Naive thymus-derived CD8-positive, alpha-beta T cell (primary cell): ENCODE data around the gene LSM14B. TPM values are rescaled to one million over a fixed set of nuclear protein-coding genes. Genes with fewer than 3 reads are reported as not detected.

Experiments used
- ATAC-seq, 2 donors: fragments of 150-1000 bp; cut with Tn5 transposase in 1 of 2; sonication (Bioruptor Pico), chemical (Tn5 transposase) in 1 of 2; 1 replicate in 1 of 2; 2 replicates in 1 of 2; pipeline ENCODE4 v1.10.0; 2021; ENCODE audit warnings: mild to moderate bottlenecking in 2 of 2, moderate library complexity in 2 of 2
- POLR2A ChIA-PET: fragments of 350-600 bp; sonication (Branson Sonifier 250); formaldehyde crosslinking; loops from one replicate; lab custom pipeline; 2021; ENCODE audit warnings: antibody characterized with exemption; lab: Charles Lee
- DNase-seq, 10 donors: peaks; one replicate each; pipeline versions ENCODE4 v3.0.0 to v3.0.0-alpha.2; 2020 to 2022
- H3K27ac Mint-ChIP-seq, 10 donors: one replicate each; pipeline ENCODE4 v1.8.0; 2020 to 2022; ENCODE audit warnings: mild to moderate bottlenecking in 10 of 10, mixed read lengths in 10 of 10, moderate library complexity in 4 of 10, inconsistent platforms in 1 of 10
- H3K27me3 Mint-ChIP-seq, 5 donors: one replicate each; pipeline ENCODE4 v1.8.0; 2021 to 2022; ENCODE audit warnings: mixed read lengths in 5 of 5
- H3K36me3 Mint-ChIP-seq, 3 donors: one replicate each; pipeline ENCODE4 v1.8.0; 2020 to 2022; ENCODE audit warnings: mixed read lengths in 3 of 3, mild to moderate bottlenecking in 2 of 3, inconsistent platforms in 1 of 3
- H3K4me1 Mint-ChIP-seq, 4 donors: one replicate each; pipeline ENCODE4 v1.8.0; 2021 to 2022; ENCODE audit warnings: mixed read lengths in 4 of 4
- H3K4me3 Mint-ChIP-seq, 10 donors: one replicate each; pipeline ENCODE4 v1.8.0; 2020 to 2022; ENCODE audit warnings: mild to moderate bottlenecking in 10 of 10, mixed read lengths in 10 of 10, moderate library complexity in 6 of 10, inconsistent platforms in 1 of 10
- H3K9me3 Mint-ChIP-seq, 9 donors: one replicate each; pipeline ENCODE4 v1.8.0; 2020 to 2022; ENCODE audit warnings: mixed read lengths in 9 of 9, mild to moderate bottlenecking in 3 of 9, inconsistent platforms in 1 of 9, moderate library complexity in 1 of 9
- polyA plus RNA-seq, 3 donors: library from polyadenylated mRNA; unstranded; fragments of 300-500 nt; fragmentation: Illumina TruSeq; gene quantifications; one replicate each; pipeline ENCODE4 v1.2.3, GENCODE V29; 2021
- total RNA-seq, 8 experiments: library from RNA in 2 of 8; stranded (reverse) in 2 of 8; gene quantifications; one replicate each; pipeline ENCODE4 v1.2.3 and lab custom pipeline; 2021 to 2026

LSM14B gene
- total and polyA plus RNA-seq, 5 experiments from 2014 or later = 1.5 to 55.8 (median 2.4) TPM

DNA sequence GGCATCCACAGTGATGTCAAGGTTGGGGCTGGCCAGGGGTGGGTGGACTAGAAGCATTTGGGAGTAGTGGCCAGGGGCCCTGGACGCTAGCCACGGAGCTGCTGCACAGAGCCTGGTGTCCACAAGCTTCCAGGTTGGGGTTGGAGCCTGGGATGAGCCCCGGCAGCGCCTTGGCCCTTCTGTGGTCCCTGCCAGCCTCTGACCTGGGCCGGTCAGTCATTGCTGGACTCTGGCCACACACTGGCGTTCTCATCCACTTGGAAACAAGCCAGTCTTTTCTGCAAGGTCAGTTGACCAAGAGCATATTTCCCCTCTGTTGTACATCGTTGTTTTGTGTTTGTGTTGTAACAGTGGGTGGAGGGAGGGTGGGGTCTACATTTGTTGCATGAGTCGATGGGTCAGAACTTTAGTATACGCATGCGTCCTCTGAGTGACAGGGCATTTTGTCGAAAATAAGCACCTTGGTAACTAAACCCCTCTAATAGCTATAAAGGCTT lies 12.5 kb downstream of the LSM14B start:
- H3K4me1 Mint-ChIP-seq = peaks cover 22 to 46% (median 37%) of the 10 kb centered on the region in 4 donors
- H3K27ac Mint-ChIP-seq = peak overlapping the region in 3 of 10 donors; percentile 25 to 79 (median 59)
- H3K4me3 Mint-ChIP-seq = no peak overlapping the region
- ATAC-seq (no peak), DNase-seq (no peak)
- no peaks in the 10 kb centered on the region for H3K9me3 Mint-ChIP-seq
- H3K27me3 Mint-ChIP-seq = no peaks in the 10 kb centered on the region
- peaks cover 9 to 95% (median 22%) of the 10 kb centered on the region in 3 donors for H3K36me3 Mint-ChIP-seq
- POLR2A ChIA-PET = interaction anchor here (1.2 to 3.6 kb wide), 6 partner anchors 11 to 124 kb away, joined by 3 to 44 read pairs (median 5); partner anchors contain the start of genes LSM14B and TAF4

DNA sequence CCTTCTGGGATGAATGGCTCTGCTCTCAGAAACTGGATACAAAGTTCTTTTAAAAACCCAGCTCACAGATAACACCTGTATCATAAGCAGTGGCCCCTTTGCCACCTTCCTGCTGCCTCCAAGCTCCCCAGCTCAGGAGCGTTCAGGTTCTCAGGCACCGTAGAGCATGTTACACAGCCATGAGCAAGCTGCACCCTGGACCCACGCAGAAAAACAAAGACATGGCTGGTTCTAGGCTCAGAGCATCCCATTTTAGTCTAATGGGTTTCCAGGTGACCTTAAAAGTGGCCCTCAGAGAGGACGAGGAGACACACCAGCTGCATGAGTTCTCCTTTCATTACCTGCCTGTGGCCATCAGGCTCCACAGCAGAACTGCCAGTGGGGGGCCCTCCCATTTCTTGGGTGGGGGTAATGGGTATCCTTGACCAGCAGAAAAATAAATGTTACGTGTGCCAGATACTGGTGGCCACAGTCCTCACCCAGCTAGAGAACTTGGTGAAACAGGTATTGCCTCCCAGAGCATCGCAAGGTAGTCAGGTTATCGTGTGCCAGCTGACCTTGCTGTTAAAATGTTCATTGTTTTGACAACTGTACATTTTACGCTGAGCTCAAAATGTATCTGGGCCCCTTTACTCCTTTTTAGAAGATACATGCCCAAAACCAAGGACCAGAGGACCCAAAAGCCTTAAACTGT lies 13.4 kb downstream of the LSM14B start:
- Mint-ChIP-seq H3K4me3 (no peak overlapping the region), H3K27ac (peak overlapping the region in 6 of 10 donors; percentile 19 to 92 (median 70)), H3K4me1 (peaks cover 24 to 50% (median 39%) of the 10 kb centered on the region in 4 donors), H3K27me3 (no peaks in the 10 kb centered on the region), H3K36me3 (peaks cover 9 to 95% (median 20%) of the 10 kb centered on the region in 3 donors), H3K9me3 (no peaks in the 10 kb centered on the region)
- POLR2A ChIA-PET = interaction anchor here (1.2 to 3.6 kb wide), 9 partner anchors 11 to 125 kb away, joined by 3 to 44 read pairs (median 4); partner anchors contain the start of genes LSM14B and TAF4
- DNase-seq = no peak
- ATAC-seq = no peak

DNA sequence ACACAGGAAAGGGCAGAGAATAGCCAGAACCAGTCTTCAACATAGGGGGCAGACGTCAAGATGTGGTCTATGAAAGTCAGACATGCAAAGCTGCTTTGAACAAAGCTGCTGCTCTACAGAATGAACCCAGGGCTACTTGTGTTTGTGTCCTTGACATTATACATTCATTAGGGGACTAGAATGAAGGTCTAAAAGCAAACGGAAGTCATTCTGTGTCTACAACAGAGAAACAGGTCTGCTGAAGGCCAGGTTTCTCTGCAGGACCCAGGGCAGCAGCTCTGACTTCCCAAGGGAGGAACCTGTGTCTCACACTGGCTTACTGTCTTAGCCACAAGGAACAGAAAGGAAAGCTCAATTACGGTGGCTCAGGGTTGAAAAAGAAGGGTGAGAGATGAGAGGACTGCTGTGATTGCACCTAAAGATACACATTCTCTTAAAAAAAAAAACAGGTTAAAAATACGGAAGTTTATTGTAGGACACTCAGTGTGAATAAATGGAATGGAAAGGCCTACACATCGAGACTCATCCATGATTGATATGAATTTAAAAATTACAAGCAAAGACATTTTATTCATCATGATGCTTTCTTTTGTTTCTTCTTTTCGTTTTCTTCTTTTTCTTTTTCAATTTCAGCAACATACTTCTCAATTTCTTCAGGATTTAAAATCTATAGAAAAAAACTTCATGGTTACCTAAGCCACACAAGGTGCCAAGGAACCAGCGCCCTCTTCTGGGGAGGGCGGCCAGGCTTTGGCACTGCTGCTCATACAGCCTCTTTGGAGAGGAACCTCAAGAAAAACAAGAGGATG lies 14.2 kb downstream of the LSM14B start:
- peaks cover 9 to 90% (median 21%) of the 10 kb centered on the region in 3 donors for H3K36me3 Mint-ChIP-seq
- H3K27me3 Mint-ChIP-seq = no peaks in the 10 kb centered on the region
- DNase-seq (peak; percentile 61 to 86 (median 70)), ATAC-seq (peak; percentile 70 to 79)
- POLR2A ChIA-PET = interaction anchor here (1.2 to 3.6 kb wide), 8 partner anchors 12 to 126 kb away, joined by 3 to 44 read pairs (median 5); partner anchors contain the start of genes LSM14B and TAF4
- H3K9me3 Mint-ChIP-seq = no peaks in the 10 kb centered on the region
- H3K27ac Mint-ChIP-seq = peak overlapping the region; percentile 19 to 94 (median 82)
- H3K4me1 Mint-ChIP-seq = peaks cover 25 to 51% (median 41%) of the 10 kb centered on the region in 4 donors
- H3K4me3 Mint-ChIP-seq = no peak overlapping the region

DNA sequence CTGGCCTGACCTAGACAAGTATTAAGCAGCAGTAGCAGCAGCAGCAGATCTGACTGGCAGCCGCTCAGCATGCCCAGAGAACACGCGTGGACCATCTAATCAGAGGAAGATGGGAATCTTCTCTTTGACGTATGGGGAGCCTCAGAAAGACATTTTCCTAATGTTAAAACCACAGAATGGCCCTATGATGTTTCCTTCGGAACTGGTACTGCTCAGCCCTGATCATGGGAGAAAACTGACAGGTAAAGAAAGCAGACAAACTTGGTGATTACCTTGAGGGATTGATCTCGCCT lies 14.8 kb downstream of the LSM14B start:
- DNase-seq = no peak
- ATAC-seq = no peak
- H3K27ac Mint-ChIP-seq = peak overlapping the region in 9 of 10 donors; percentile 41 to 94 (median 82)
- peaks cover 23 to 55% (median 44%) of the 10 kb centered on the region in 4 donors for H3K4me1 Mint-ChIP-seq
- POLR2A ChIA-PET = interaction anchor here (1.5 to 3.6 kb wide), 5 partner anchors 12 to 111 kb away, joined by 5 to 44 read pairs (median 10); partner anchors contain the start of genes LSM14B and TAF4
- H3K4me3 Mint-ChIP-seq = no peak overlapping the region
- peaks cover 9 to 85% (median 21%) of the 10 kb centered on the region in 3 donors for H3K36me3 Mint-ChIP-seq
- H3K27me3 Mint-ChIP-seq = no peaks in the 10 kb centered on the region
- H3K9me3 Mint-ChIP-seq = no peaks in the 10 kb centered on the region

DNA sequence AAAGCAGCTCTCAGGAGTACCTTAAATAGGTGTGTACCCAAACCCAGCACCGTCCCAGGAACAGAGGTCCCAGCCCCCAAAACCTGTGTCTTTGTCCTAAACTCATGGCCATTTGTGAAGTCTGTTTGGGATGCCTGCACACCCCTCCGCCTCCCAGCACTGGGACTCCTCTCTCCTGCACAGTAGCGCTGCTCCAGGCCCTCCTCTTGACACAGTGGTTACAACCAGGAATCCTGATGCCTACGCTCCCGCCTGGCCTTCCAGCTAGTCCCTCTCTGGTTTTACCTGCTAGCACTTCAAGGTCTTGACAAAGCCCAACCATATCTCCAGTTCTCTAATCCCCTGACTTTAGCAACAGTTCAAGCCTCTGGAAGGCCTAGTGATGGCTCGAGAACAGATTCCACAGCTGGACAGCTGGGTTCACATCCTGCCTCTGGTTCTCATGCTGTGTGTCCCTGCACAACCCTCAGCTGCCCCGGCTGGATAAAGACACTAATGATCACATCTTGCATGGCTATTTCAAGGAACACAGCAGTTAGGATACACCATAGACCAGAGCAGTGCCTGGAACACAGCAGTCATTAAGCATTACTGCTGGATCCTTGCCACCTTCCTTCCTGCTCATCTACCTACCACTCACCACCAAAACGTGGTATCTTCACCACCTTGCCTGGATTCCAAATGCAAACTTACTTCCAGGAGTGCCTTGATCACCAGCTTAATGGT lies 15.4 kb downstream of the LSM14B start:
- POLR2A ChIA-PET = interaction anchor here (0.6 to 2.8 kb wide), 7 partner anchors 9 to 127 kb away, joined by 3 to 10 read pairs (median 5); no protein-coding TSS in a partner anchor
- Mint-ChIP-seq H3K4me3 (no peak overlapping the region), H3K4me1 (peaks cover 18 to 52% (median 41%) of the 10 kb centered on the region in 4 donors), H3K27me3 (no peaks in the 10 kb centered on the region), H3K36me3 (peaks cover 9 to 79% (median 21%) of the 10 kb centered on the region in 3 donors), H3K9me3 (no peaks in the 10 kb centered on the region), H3K27ac (peak overlapping the region in 9 of 10 donors; percentile 43 to 94 (median 84))
- DNase-seq (no peak), ATAC-seq (no peak)

DNA sequence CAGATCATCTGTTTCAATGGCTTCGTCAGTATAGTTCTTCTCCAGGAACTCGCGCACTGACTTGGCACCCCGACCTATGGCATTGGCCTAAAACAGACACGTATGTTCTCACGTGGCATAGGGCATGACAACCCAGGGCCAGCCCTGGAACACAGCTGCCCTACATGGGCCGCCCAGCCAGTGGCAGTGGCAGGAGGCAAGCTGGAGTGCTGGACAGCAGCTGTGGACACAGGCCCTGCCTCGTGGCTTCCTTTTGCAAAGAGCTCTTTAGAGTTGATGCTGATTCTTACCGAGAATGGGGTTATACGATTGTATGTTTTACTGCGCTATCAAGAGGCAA lies 15.9 kb downstream of the LSM14B start:
- POLR2A ChIA-PET = interaction anchor here (0.6 to 2.8 kb wide), 8 partner anchors 9 to 127 kb away, joined by 3 to 10 read pairs (median 4); no protein-coding TSS in a partner anchor
- H3K36me3 Mint-ChIP-seq = peaks cover 9 to 74% (median 21%) of the 10 kb centered on the region in 3 donors
- H3K27me3 Mint-ChIP-seq = no peaks in the 10 kb centered on the region
- no peaks in the 10 kb centered on the region for H3K9me3 Mint-ChIP-seq
- H3K4me1 Mint-ChIP-seq = peaks cover 18 to 51% (median 38%) of the 10 kb centered on the region in 4 donors
- ATAC-seq (no peak), DNase-seq (no peak)
- no peak overlapping the region for H3K4me3 Mint-ChIP-seq
- H3K27ac Mint-ChIP-seq = peak overlapping the region in 9 of 10 donors; percentile 43 to 94 (median 80)

DNA sequence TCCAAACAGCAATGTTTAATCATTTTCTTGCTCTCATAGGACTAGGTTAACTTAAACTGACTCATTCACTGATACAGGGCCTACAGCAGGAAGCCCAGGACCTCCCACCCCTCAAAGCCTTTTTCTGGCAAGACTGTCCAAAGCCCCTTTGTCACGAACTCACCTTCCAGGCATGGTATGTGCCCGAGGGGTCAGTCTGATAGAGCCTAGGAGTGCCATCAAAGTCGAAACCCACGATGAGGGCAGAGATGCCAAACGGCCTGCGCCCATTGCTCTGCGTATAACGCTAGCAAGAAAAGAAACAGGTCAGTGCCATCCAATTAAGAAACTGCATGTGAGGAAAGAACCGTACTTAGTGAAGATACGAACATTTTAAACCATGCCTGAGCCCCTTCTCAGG lies 16.6 kb downstream of the LSM14B start:
- H3K9me3 Mint-ChIP-seq = no peaks in the 10 kb centered on the region
- H3K4me3 Mint-ChIP-seq = no peak overlapping the region
- POLR2A ChIA-PET = interaction anchor here (0.7 to 2.8 kb wide), 3 partner anchors 35 to 113 kb away, joined by 3 to 10 read pairs (median 9); no protein-coding TSS in a partner anchor
- H3K4me1 Mint-ChIP-seq = peaks cover 18 to 44% (median 36%) of the 10 kb centered on the region in 4 donors
- H3K27me3 Mint-ChIP-seq = no peaks in the 10 kb centered on the region
- DNase-seq (no peak), ATAC-seq (no peak)
- H3K27ac Mint-ChIP-seq = peak overlapping the region in 4 of 10 donors; percentile 15 to 78 (median 24)
- peaks cover 9 to 67% (median 21%) of the 10 kb centered on the region in 3 donors for H3K36me3 Mint-ChIP-seq

DNA sequence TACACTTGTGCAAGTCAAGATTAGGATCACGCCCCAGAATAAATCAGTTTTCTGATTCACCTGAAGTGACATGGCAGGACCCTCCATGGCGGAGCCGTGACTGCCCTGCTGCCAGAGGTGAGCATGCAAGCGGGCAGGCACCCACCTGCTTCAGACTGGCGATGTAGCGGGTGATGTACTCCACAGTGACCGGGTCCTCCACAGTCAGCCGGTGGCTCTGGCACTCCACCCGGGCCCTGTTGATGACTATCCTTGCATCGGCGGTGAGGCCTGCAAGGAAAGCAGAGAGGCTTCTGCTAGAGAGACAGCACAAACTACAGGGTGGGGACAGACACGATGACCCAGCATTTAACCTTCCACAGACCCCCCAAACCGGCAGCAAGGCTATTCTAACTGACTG lies 17.4 kb downstream of the LSM14B start:
- Mint-ChIP-seq H3K27me3 (no peaks in the 10 kb centered on the region), H3K4me1 (peaks cover 19 to 44% (median 38%) of the 10 kb centered on the region in 4 donors), H3K4me3 (peak overlapping the region in 1 of 10 donors; percentile 60), H3K9me3 (no peaks in the 10 kb centered on the region), H3K27ac (peak overlapping the region in 7 of 10 donors; percentile 34 to 95 (median 59)), H3K36me3 (peaks cover 9 to 62% (median 19%) of the 10 kb centered on the region in 3 donors)
- DNase-seq = no peak
- POLR2A ChIA-PET = interaction anchor here (2.8 kb wide), 2 partner anchors 73 to 113 kb away, joined by 9 to 10 read pairs; no protein-coding TSS in a partner anchor
- ATAC-seq = no peak

DNA sequence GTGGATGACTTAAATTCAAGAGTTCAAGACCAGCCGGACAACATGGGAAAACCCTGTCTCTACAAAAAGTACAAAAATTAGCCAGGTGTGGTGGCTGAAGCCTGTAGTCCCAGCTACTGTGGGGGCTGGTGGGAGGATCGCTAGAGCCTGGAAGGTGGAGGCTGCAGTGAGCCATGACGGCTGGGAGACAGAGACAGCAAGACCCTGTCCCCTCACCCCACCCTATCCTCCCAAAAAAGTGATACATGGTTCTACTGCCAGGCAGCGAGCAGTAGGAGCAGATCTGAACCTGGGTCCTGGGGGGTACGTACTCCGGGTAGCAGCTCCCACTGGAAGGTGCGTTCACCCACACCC lies 18.7 kb downstream of the LSM14B start:
- H3K9me3 Mint-ChIP-seq = no peaks in the 10 kb centered on the region
- POLR2A ChIA-PET = interaction anchor here (1.1 to 5.4 kb wide), 4 partner anchors 18 to 115 kb away, joined by 3 to 58 read pairs (median 24); partner anchors contain the start of genes LSM14B, OSBPL2 and TAF4
- peak overlapping the region; percentile 90 to 97 (median 94) for H3K27ac Mint-ChIP-seq
- DNase-seq (no peak), ATAC-seq (no peak)
- H3K4me3 Mint-ChIP-seq = peak overlapping the region; percentile 81 to 93 (median 89)
- no peaks in the 10 kb centered on the region for H3K27me3 Mint-ChIP-seq
- H3K36me3 Mint-ChIP-seq = peaks cover 9 to 49% (median 18%) of the 10 kb centered on the region in 3 donors
- H3K4me1 Mint-ChIP-seq = peaks cover 27 to 58% (median 52%) of the 10 kb centered on the region in 4 donors

DNA sequence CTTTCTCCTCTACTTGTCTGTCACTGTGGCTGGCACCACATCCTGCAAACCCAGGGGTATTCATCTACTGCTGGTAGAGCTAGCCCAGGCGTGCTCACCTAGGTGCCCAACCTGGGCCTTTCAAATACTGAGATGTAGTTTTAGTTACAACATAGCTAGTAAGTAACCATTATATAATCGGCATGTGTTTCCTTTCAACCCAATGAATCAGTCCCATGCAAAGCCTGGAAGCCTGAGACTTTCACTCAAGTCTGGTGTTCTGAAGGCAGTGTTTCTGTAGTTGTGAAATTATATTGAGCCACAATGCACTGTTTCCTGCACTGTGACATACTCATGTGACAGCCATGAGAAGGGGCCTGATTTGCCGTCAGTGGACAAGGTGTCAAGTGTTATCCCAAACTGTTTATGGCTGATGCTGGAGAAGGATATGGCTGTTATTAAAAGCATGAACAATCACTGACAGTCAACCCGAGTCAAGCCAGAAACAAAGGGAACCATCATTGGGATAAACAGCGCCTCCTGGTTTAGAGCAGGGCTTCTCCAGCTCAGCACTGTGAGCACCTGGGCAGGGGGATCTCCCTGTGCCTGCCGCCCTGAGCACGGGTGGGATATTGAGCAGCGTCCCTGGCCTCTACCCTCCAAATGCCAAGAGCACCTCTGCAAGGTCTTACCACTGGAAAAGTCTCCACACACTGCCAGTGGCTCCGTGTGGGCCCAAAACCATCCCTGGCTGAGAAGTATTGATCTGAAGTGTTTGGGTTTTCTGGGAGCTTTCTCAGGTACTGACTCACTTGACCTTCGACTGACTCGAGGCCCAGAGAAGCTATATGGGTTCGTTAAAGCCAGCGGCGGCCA lies 19.3 kb downstream of the LSM14B start:
- no peaks in the 10 kb centered on the region for H3K9me3 Mint-ChIP-seq
- ATAC-seq (peak in 1 of 2 donors; percentile 46), DNase-seq (peak in 6 of 10 donors; percentile 40 to 70 (median 56))
- H3K36me3 Mint-ChIP-seq = peaks cover 9 to 43% (median 16%) of the 10 kb centered on the region in 3 donors
- H3K27ac Mint-ChIP-seq = peak overlapping the region; percentile 85 to 97 (median 94)
- peak overlapping the region; percentile 81 to 93 (median 89) for H3K4me3 Mint-ChIP-seq
- H3K27me3 Mint-ChIP-seq = no peaks in the 10 kb centered on the region
- peaks cover 27 to 61% (median 53%) of the 10 kb centered on the region in 4 donors for H3K4me1 Mint-ChIP-seq
- POLR2A ChIA-PET = interaction anchor here (0.6 to 5.4 kb wide), 8 partner anchors 8 to 245 kb away, joined by 3 to 58 read pairs (median 6); partner anchors contain the start of genes LSM14B, OSBPL2, RPS21 and TAF4
